Neuron (in vitro differentiated cells): ENCODE results near the gene NFKBIL1.
"Not testable (repeated sequence)": the region's sequence is repeated elsewhere in the genome, so short reads cannot be mapped to it uniquely, and the experiment has no call there.

Experiments used
- H2AFZ ChIP-seq: one replicate; pipeline ENCODE4 v1.6.1; 2013; ENCODE audit warnings: low read depth, mild to moderate bottlenecking, inconsistent platforms, low read length, moderate library complexity
- H3K27me3 ChIP-seq: one replicate; pipeline ENCODE4 v1.6.1; 2013; ENCODE audit warnings: low read length; ENCODE audit not compliant: insufficient read depth
- H3K36me3 ChIP-seq: one replicate; pipeline ENCODE4 v1.6.1; 2013; ENCODE audit warnings: low read length; ENCODE audit not compliant: insufficient read depth
- H3K4me1 ChIP-seq: one replicate; pipeline ENCODE4 v1.6.1; 2013; ENCODE audit warnings: low read length; ENCODE audit not compliant: insufficient read depth
- H3K4me3 ChIP-seq: 2 replicates; pipeline ENCODE4 v1.5.1; 2013; ENCODE audit warnings: mild to moderate bottlenecking, low read length, moderate library complexity
- H3K9me3 ChIP-seq: one replicate; pipeline ENCODE4 v1.6.1; 2013; ENCODE audit warnings: low read length

The NFKBIL1 gene

GRCh38 chr6:31541059-31541657 is 6.2 kb upstream of the NFKBIL1 start:
- Histone ChIP-seq H3K4me1 (peaks cover 41% of the 10 kb centered on the region), H3K36me3 (peaks cover 45% of the 10 kb centered on the region), H3K27me3 (no peaks in the 10 kb centered on the region), H2AFZ (no peak overlapping the region), H3K9me3 (no peaks in the 10 kb centered on the region), H3K4me3 (peak overlapping the region; percentile 95)

- H3K9me3 ChIP-seq, result no peaks in the 10 kb centered on the region
- peaks cover 38% of the 10 kb centered on the region for H3K36me3 ChIP-seq
- H2AFZ ChIP-seq, result peak within 1 kb of the TSS; percentile 20
- peak within 1 kb of the TSS; percentile 95 for H3K4me3 ChIP-seq
- H3K27me3 ChIP-seq, result no peaks in the 10 kb centered on the region
- H3K4me1 ChIP-seq, result peaks cover 42% of the 10 kb centered on the region
These were observed 5.5 kb upstream of the NFKBIL1 start, which contains the start of gene DDX39B for GRCh38 chr6:31541658-31542521. DDX39B (minus strand) TSS chr6:31542003; CDS start chr6:31540532, 1,471 bp downstream.

DNA sequence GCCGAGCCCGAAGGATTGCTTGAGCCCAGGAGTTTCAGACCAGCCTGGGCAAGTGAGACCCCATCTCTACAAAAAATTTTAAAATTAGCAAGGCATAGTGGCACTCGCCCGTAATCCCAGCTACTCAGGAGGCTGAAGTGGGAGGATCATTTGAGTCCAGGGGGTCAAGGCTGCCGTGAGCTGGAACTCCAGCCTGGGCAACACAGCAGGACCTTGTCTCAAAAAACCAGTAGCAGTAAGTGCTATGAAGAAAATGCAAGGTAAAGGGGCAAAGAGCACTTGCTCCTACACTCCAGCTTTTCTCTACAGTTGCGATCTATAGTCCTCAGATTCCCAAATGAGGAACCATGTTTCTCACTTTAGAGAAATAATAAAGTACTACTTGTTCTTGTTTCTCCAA is 3.8 kb upstream of the NFKBIL1 start:
- no peaks in the 10 kb centered on the region for H3K9me3 ChIP-seq
- H3K4me1 ChIP-seq, result peaks cover 47% of the 10 kb centered on the region
- H3K4me3 ChIP-seq, result no peak overlapping the region
- no peaks in the 10 kb centered on the region for H3K27me3 ChIP-seq
- no peak overlapping the region for H2AFZ ChIP-seq
- H3K36me3 ChIP-seq, result peaks cover 31% of the 10 kb centered on the region

- Histone ChIP-seq H3K27me3 (no peaks in the 10 kb centered on the region), H3K4me1 (peaks cover 36% of the 10 kb centered on the region), H2AFZ (no peak overlapping the region), H3K9me3 (no peaks in the 10 kb centered on the region), H3K36me3 (peaks cover 31% of the 10 kb centered on the region), H3K4me3 (no peak overlapping the region)
These were observed 2.7 kb upstream of the NFKBIL1 start for GRCh38 chr6:31544676-31545075.

DNA sequence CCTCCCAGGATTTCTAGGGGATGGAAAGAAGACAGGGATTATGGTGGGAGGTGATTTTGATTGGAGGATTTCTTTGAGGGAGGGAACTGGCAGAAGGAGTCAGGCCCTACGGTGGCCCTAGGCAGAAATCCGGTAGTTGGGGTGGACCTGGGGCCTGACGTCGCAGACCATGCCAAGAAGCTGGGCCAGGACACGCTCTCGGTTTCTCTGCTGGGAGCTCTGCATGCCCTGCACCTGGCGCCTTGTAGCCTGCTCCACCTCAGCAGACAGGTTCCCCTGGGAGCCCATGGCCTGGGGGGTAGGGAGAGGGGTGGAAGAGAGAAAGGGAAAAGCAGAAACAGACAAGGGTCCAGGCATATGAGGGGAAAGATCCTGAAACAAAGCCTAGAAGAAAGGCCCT is 2.1 kb upstream of the NFKBIL1 start:
- peak overlapping the region; percentile 59 for H3K4me3 ChIP-seq
- no peaks in the 10 kb centered on the region for H3K9me3 ChIP-seq
- H3K36me3 ChIP-seq, result peaks cover 26% of the 10 kb centered on the region
- H3K27me3 ChIP-seq, result no peaks in the 10 kb centered on the region
- no peak overlapping the region for H2AFZ ChIP-seq
- H3K4me1 ChIP-seq, result peaks cover 30% of the 10 kb centered on the region

DNA sequence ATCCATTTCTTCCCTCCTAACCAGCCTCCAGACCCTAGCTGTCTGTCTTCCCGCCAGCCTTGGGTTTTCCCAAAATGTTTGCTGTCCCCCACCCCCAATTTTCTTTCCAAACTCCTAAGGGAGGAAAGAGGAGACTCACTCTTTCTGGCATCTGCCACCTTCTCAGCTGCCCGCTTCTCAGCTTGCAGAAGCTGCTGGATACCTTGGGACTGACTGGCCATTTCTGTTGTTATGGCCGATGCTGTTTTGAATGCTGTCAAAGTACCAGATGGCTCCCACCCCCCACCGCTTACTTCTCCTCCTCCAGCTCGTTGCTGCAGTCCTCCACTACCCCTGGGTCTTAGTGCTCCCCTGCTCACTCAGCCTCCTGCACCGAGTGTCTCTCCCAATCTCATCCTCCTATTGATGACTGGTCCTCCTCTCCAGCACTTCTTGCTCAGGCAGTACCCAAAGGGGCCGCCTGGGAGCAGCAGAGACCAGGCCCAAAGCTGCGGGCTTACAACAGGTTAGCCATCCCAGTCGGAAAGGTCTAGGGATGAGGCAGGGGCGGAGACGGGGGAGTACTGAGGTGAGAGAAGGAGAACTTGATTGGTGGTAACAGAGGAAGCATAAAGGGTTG is 960 bp upstream of the NFKBIL1 start, which contains the start of gene ATP6V1G2:
Gene ATP6V1G2, minus strand, starts transcription at position 270 of the 619 bp plus-strand sequence. Its CDS starts 49 bp downstream, at position 221.
- Histone ChIP-seq H3K4me3 (peak within 1 kb of the TSS; percentile 59), H3K9me3 (no peaks in the 10 kb centered on the region), H3K27me3 (no peaks in the 10 kb centered on the region), H3K36me3 (peaks cover 26% of the 10 kb centered on the region), H2AFZ (peak within 1 kb of the TSS; percentile 70), H3K4me1 (peaks cover 24% of the 10 kb centered on the region)

DNA sequence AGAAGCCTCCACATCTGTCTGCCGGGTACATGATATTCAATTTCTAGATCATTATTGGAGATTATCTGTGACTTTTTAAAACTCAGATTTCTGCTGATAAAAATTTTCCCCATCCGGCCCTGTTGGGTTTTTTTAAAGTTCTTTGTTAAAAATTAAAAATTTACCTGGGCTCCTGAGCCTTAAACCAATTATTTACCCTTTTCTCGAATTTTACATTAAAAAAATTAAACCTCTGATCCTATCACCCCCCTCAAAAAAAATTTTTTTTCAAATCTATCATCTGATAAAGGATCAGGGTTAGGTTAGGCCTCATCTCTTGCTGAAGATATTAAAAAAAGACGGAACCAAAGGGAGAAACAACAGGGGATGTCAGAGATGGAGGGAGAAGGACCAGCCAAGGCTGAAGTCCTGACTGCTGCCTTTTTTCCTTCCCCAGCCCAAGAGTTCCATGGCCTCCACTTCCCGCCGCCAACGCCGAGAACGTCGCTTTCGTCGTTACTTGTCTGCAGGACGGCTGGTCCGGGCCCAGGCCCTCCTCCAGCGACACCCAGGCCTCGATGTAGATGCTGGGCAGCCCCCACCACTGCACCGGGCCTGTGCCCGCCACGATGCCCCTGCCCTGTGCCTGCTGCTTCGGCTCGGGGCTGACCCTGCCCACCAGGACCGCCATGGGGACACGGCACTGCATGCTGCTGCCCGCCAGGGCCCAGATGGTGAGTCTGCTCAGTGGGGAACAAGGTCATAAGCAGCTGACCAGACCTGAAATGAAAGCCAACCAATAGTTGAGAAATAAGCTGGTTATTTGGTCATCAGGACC is 527 bp downstream of the NFKBIL1 start:
- Histone ChIP-seq H3K27me3 (no peaks in the 10 kb centered on the region), H3K4me1 (peaks cover 22% of the 10 kb centered on the region), H3K9me3 (no peaks in the 10 kb centered on the region), H3K36me3 (peaks cover 26% of the 10 kb centered on the region), H3K4me3 (peak overlapping the region; percentile 59), H2AFZ (no peak overlapping the region)

- no peaks in the 10 kb centered on the region for H3K9me3 ChIP-seq
- H3K4me3 ChIP-seq, result peak overlapping the region; percentile 59
- no peaks in the 10 kb centered on the region for H3K27me3 ChIP-seq
- H2AFZ ChIP-seq, result no peak overlapping the region
- H3K4me1 ChIP-seq, result peaks cover 20% of the 10 kb centered on the region
- H3K36me3 ChIP-seq, result peaks cover 31% of the 10 kb centered on the region
These were observed 1.1 kb downstream of the NFKBIL1 start for GRCh38 chr6:31548544-31548873.

DNA sequence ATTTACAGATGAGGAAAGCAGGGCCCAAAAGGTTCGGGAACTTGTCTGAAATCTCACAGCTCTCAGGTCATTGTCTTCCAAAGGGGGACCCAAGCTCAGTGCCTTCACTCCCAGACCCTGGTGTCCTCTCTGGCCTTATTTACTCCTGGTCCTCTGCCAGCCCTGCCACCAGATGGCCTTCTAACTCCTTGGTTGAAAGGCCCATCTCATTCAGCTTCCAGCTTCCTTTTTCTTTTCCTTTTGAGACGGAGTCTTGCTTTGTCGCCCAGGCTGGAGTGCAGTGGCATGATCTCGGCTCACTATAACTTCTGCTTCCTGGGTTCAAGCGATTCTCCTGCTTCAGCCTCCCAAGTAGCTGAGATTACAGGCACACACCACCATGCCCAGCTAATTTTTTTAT is 4.0 kb downstream of the NFKBIL1 start:
- H3K9me3 ChIP-seq, H3K27me3 ChIP-seq, H3K4me3 ChIP-seq, H3K4me1 ChIP-seq, H2AFZ ChIP-seq: not testable (repeated sequence)
- peaks cover 46% of the 10 kb centered on the region for H3K36me3 ChIP-seq

- Histone ChIP-seq H2AFZ (no peak overlapping the region), H3K27me3 (no peaks in the 10 kb centered on the region), H3K9me3 (no peaks in the 10 kb centered on the region), H3K4me1 (no peaks in the 10 kb centered on the region), H3K4me3 (no peak overlapping the region), H3K36me3 (peaks cover 64% of the 10 kb centered on the region)
These were observed 8.9 kb downstream of the NFKBIL1 start for GRCh38 chr6:31556307-31556706.

DNA sequence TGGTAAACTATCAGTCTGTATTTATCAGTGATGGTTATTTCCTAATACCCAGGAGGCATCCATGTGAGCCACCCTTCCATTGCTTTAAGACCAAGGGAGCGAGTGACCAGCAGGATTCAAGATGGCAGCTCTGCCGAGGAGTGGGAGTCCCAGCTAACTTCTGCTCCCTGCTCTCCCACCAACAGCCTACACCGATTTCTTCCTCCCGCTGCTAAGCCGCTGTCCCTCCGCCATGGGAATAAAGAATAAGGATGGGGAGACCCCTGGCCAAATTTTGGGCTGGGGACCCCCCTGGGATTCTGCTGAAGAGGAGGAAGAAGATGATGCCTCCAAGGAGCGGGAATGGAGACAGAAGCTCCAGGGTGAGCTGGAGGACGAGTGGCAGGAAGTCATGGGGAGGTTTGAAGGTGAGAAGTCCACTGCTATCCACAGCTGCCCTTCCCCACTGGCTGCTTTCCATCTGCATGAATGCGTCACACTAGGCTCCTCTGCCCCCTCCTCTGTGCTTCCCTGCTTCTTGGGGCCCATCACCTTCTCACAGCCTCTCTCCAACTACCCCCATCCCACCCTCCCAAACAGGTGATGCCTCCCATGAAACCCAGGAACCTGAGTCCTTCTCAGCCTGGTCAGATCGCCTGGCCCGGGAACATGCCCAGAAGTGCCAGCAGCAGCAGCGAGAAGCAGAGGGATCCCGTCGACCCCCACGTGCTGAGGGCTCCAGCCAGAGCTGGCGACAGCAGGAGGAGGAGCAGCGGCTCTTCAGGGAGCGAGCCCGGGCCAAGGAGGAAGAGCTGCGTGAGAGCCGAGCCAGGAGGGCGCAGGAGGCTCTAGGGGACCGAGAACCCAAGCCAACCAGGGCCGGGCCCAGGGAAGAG is 10.3 kb downstream of the NFKBIL1 start:
- H3K36me3 ChIP-seq, result peaks cover 62% of the 10 kb centered on the region
- no peaks in the 10 kb centered on the region for H3K27me3 ChIP-seq
- H3K4me1 ChIP-seq, result no peaks in the 10 kb centered on the region
- H3K4me3 ChIP-seq, result no peak overlapping the region
- no peak overlapping the region for H2AFZ ChIP-seq
- H3K9me3 ChIP-seq, result no peaks in the 10 kb centered on the region

DNA sequence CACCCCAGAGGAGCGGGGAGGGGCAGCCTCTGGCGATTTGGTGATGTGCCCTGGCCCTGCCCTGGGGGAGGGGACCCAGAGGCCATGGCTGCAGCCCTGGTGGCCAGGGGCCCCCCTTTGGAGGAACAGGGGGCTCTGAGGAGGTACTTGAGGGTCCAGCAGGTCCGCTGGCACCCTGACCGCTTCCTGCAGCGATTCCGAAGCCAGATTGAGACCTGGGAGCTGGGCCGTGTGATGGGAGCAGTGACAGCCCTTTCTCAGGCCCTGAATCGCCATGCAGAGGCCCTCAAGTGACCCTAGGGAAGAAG is 10.9 kb downstream of the NFKBIL1 start:
- Histone ChIP-seq H2AFZ (no peak overlapping the region), H3K4me3 (no peak overlapping the region), H3K9me3 (no peaks in the 10 kb centered on the region), H3K36me3 (peaks cover 59% of the 10 kb centered on the region), H3K27me3 (no peaks in the 10 kb centered on the region), H3K4me1 (no peaks in the 10 kb centered on the region)
